BLaER1 (cell line): ENCODE results near the gene UBE4A.
"Not testable (repeated sequence)": the region's sequence is repeated elsewhere in the genome, so short reads cannot be mapped to it uniquely, and the experiment has no call there.

Source experiments
- H3K27ac ChIP-seq: shearing (Covaris generic); formaldehyde crosslinking; 2 replicates; pipeline ENCODE4 v1.8.1; 2022
- H3K27me3 ChIP-seq: shearing (Covaris generic); formaldehyde crosslinking; 2 replicates; pipeline ENCODE4 v1.8.1; 2022
- H3K36me3 ChIP-seq: shearing (Covaris generic); formaldehyde crosslinking; 2 replicates; pipeline ENCODE4 v1.8.1; 2022
- H3K4me1 ChIP-seq: shearing (Covaris generic); formaldehyde crosslinking; 2 replicates; pipeline ENCODE4 v1.8.1; 2022
- H3K4me2 ChIP-seq: shearing (Covaris generic); formaldehyde crosslinking; 2 replicates; pipeline ENCODE4 v1.8.1; 2022
- H3K4me3 ChIP-seq: shearing (Covaris generic); formaldehyde crosslinking; 2 replicates; pipeline ENCODE4 v1.8.1; 2022
- H3K9ac ChIP-seq: shearing (Covaris generic); formaldehyde crosslinking; 2 replicates; pipeline ENCODE4 v1.8.1; 2022
- H3K9me3 ChIP-seq: shearing (Covaris generic); formaldehyde crosslinking; 2 replicates; pipeline ENCODE4 v1.8.1; 2022
- H4K20me1 ChIP-seq: shearing (Covaris generic); formaldehyde crosslinking; 2 replicates; pipeline ENCODE4 v1.8.1; 2022
- Cebpa-rat ChIP-seq: shearing (Covaris generic); IDR thresholded peaks from 2 replicates; pipeline ENCODE4 v1.8.1; 2022

UBE4A gene

GRCh38 chr11:118412921-118413320, 53.5 kb downstream of the UBE4A start:
- no peaks in the 10 kb centered on the region for H3K27me3 ChIP-seq
- no peak overlapping the region for H3K4me3 ChIP-seq
- no peak overlapping the region for H3K4me2 ChIP-seq
- H3K9me3 ChIP-seq, result no peaks in the 10 kb centered on the region
- no peak for TF ChIP-seq Cebpa-rat
- peaks cover 37% of the 10 kb centered on the region for H4K20me1 ChIP-seq
- H3K36me3 ChIP-seq, result peaks cover 64% of the 10 kb centered on the region
- H3K4me1 ChIP-seq, result peaks cover 45% of the 10 kb centered on the region
- H3K27ac ChIP-seq, result no peak overlapping the region
- H3K9ac ChIP-seq, result no peak overlapping the region

DNA sequence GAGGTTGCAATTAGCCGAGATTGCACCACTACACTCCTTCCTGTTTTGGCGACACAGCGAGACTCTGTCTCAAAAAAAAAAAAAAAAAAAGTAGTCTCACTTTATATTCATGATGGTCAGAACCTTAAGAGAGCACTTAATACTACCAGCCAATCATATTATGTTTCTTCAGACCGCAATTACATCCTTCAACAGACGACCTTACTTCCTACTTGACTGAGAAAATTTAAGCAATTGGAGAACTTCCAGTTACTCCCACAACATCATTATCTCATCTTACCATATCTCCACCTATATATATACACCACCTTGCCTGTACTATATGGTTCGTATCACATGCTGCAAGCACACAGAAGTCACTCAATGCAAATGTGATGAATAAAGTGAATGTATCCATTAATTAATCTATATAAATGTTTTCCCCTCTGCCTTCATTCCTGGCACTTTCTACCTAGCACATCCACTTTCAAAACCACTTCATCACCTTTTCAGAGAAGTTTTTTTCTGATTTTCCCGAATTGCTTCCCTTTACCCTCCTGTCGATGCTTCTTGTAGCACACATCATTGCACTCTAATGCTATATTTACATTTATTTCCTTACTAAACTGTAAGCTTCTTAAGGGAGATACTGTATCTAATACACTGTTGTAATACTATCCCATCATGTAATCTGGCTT, 55.8 kb downstream of the UBE4A start:
- Histone ChIP-seq H3K4me3 (no peak overlapping the region), H3K4me1 (peaks cover 32% of the 10 kb centered on the region), H3K27ac (no peak overlapping the region), H3K27me3 (no peaks in the 10 kb centered on the region), H3K36me3 (peaks cover 41% of the 10 kb centered on the region), H4K20me1 (peaks cover 14% of the 10 kb centered on the region), H3K9me3 (no peaks in the 10 kb centered on the region), H3K9ac (no peak overlapping the region), H3K4me2 (no peak overlapping the region)
- TF ChIP-seq Cebpa-rat, result no peak

DNA sequence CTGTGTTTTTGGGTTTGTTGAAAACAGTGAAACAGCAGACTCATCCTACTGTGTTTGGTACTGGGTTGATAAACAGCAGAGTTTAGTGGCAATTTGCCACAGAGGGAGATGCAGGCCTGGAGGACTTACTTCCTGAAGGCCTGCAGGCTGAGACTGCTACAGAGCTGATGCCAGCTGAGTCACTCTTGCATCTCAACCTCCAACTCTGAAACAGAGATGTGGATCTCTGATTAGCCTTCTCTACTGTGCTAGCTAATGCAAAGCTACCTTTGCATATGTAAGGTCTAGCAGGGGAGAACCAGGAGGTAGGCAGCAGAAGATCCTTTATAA, 56.3 kb downstream of the UBE4A start:
- Histone ChIP-seq H3K4me3 (no peak overlapping the region), H3K4me2 (no peak overlapping the region), H3K4me1 (peaks cover 27% of the 10 kb centered on the region), H3K9me3 (no peaks in the 10 kb centered on the region), H3K36me3 (peaks cover 36% of the 10 kb centered on the region), H3K9ac (no peak overlapping the region), H4K20me1 (peaks cover 9% of the 10 kb centered on the region), H3K27ac (no peak overlapping the region), H3K27me3 (no peaks in the 10 kb centered on the region)
- TF ChIP-seq Cebpa-rat, result no peak

DNA sequence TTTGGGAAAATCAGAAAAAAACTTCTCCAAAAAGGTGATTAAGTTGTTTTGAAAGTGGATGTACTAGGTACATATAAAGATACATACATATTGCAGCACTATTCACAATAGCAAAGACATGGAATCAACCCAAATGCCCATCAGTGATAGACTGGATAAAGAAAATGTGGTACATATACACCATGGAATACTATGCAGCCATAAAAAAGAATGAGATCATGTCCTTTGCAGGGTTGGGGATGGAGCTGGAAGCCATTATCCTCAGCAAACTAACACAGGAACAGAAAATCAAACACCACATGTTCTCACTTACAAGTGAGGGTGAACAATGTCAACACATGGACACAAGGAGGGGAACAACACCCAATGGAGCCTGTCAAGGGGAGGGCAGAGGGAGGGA, 57.5 kb downstream of the UBE4A start:
- Histone ChIP-seq H3K4me1 (peaks cover 27% of the 10 kb centered on the region), H3K36me3 (peaks cover 26% of the 10 kb centered on the region)
- not testable (repeated sequence) for H3K4me2 ChIP-seq, H3K9me3 ChIP-seq, H4K20me1 ChIP-seq, H3K4me3 ChIP-seq, H3K27ac ChIP-seq, H3K9ac ChIP-seq, H3K27me3 ChIP-seq

DNA sequence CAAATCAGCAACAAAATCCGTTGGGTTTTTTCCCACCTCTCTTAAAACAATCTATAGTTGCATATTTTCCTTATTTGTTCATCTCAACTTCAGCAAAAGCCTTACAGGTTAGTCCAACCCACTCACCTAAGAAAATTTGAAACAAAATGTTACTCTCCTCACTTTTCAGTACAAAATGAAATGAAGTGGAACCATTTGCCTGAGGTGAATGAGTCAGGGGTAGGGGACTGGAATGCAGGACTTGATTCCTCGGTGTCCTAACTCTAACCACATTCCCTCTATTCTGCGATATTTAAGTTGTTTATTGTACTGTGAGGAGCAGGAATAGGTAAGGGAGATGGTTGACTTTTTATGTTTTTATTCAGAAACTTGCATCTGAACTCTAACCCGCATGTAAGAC, 58.4 kb downstream of the UBE4A start:
- Histone ChIP-seq H3K4me3 (no peak overlapping the region), H3K4me2 (no peak overlapping the region), H3K27ac (no peak overlapping the region), H3K36me3 (peaks cover 23% of the 10 kb centered on the region), H3K9ac (no peak overlapping the region), H4K20me1 (peaks cover 9% of the 10 kb centered on the region), H3K9me3 (no peaks in the 10 kb centered on the region), H3K27me3 (no peaks in the 10 kb centered on the region), H3K4me1 (peaks cover 27% of the 10 kb centered on the region)
- TF ChIP-seq Cebpa-rat, result no peak

GRCh38 chr11:118418766-118419165, 59.4 kb downstream of the UBE4A start:
- peaks cover 9% of the 10 kb centered on the region for H4K20me1 ChIP-seq
- no peak overlapping the region for H3K4me2 ChIP-seq
- H3K27ac ChIP-seq, result no peak overlapping the region
- H3K9me3 ChIP-seq, result no peaks in the 10 kb centered on the region
- TF ChIP-seq Cebpa-rat, result no peak
- peaks cover 19% of the 10 kb centered on the region for H3K36me3 ChIP-seq
- peaks cover 33% of the 10 kb centered on the region for H3K4me1 ChIP-seq
- no peaks in the 10 kb centered on the region for H3K27me3 ChIP-seq
- H3K9ac ChIP-seq, result no peak overlapping the region
- no peak overlapping the region for H3K4me3 ChIP-seq

DNA sequence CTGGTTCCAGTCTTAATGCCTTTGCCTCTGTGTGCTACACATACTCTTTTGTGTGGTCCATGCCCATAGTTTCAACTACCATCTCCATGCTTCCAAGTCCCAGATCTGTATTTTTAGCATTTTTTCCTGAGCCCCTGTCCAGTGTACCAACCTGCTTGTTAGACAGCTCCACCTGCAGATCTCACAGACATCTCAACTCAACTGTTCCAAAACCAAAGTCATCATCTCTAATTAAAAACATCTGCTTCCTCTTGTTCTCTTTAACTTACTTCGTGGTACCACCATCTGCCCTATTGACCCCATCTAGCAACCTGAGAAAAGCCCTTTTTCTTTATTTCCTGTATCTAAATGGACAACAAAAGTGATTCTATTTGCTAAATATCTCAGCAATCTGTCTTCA, 68.3 kb downstream of the UBE4A start:
- Histone ChIP-seq H3K4me2 (peak overlapping the region; percentile 62), H3K27ac (no peak overlapping the region), H3K27me3 (no peaks in the 10 kb centered on the region), H3K9ac (no peak overlapping the region), H3K9me3 (no peaks in the 10 kb centered on the region), H3K36me3 (no peaks in the 10 kb centered on the region), H4K20me1 (no peaks in the 10 kb centered on the region), H3K4me1 (peaks cover 58% of the 10 kb centered on the region), H3K4me3 (no peak overlapping the region)
- TF ChIP-seq Cebpa-rat, result no peak

- no peaks in the 10 kb centered on the region for H3K27me3 ChIP-seq
- no peak overlapping the region for H3K4me2 ChIP-seq
- no peak overlapping the region for H3K4me3 ChIP-seq
- H3K36me3 ChIP-seq, result no peaks in the 10 kb centered on the region
- H3K4me1 ChIP-seq, result peaks cover 46% of the 10 kb centered on the region
- H3K9ac ChIP-seq, result no peak overlapping the region
- H3K27ac ChIP-seq, result no peak overlapping the region
- no peak for TF ChIP-seq Cebpa-rat
- no peaks in the 10 kb centered on the region for H3K9me3 ChIP-seq
- H4K20me1 ChIP-seq, result no peaks in the 10 kb centered on the region
These were observed 71.6 kb downstream of the UBE4A start for GRCh38 chr11:118430956-118431355.

DNA sequence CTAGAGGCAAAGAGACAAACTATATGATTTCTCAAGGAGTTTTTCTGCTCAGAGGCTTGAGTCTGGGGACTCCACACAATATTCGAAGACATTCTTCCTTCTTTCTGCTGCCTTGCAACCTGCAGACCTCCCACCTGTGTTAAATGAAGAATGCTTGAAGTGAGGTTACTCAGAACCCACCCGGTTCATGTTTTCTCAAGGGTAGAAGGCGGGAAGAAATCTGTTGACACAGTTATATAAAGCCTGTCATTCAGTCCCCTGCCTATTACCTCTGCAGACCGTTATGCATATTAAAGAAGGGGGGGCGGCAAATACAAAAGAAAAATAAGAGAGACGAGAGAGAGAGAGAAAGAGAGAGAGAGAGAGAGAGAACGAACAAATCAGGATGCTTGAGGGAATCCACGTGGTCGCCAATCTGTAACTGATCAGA, 74.7 kb downstream of the UBE4A start:
- Histone ChIP-seq H3K36me3 (no peaks in the 10 kb centered on the region), H3K4me3 (peak overlapping the region; percentile 100), H3K4me1 (peaks cover 29% of the 10 kb centered on the region), H3K9me3 (no peaks in the 10 kb centered on the region), H3K27ac (peak overlapping the region; percentile 92), H3K27me3 (no peaks in the 10 kb centered on the region), H3K9ac (peak overlapping the region; percentile 82), H4K20me1 (peaks cover 26% of the 10 kb centered on the region), H3K4me2 (peak overlapping the region; percentile 89)
- no peak for TF ChIP-seq Cebpa-rat

GRCh38 chr11:118434553-118435289, 75.3 kb downstream of the UBE4A start:
- Histone ChIP-seq H3K27ac (peak overlapping the region; percentile 92), H3K36me3 (peaks cover under 1% of the 10 kb centered on the region; the same call in 1 of the 2 replicates), H3K4me1 (peaks cover 35% of the 10 kb centered on the region), H3K9ac (peak overlapping the region; percentile 82), H4K20me1 (peaks cover 32% of the 10 kb centered on the region), H3K4me3 (peak overlapping the region; percentile 100), H3K9me3 (no peaks in the 10 kb centered on the region), H3K4me2 (peak overlapping the region; percentile 89), H3K27me3 (no peaks in the 10 kb centered on the region)
- TF ChIP-seq Cebpa-rat, result no peak
